Epithelial cell of prostate (primary cell): ENCODE results near the gene THSD4.

ENCODE experiments used
- DNase-seq: peaks from one replicate; pipeline ENCODE4 v3.0.0-alpha.2; 2011; ENCODE audit warnings: low read depth, low spot score
- H3K27ac ChIP-seq: fragments of 450-650 bp; 2 replicates; pipeline ENCODE4 v1.5.1; 2017; ENCODE audit warnings: mild to moderate bottlenecking

The THSD4 gene

DNA sequence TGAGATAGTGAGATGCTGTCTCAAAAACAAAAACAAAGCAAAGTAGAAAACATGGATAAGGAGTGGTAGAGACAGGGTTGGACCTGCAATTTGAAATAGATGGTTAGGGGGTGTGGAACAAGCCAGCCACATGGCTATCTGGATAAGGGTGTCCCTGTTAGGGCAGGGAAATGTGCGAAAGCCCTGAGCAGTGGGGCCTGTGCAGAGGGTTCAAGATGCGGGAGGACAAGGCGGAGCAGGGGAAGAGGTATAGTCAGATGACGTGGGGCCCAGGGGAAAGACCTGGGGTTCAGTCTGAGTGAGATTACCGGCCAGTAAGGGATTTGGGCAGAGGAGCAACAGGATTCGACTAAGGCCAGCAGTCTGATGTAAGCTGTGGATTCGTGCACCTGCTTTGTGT is 676.7 kb downstream of the THSD4 start:
- H3K27ac ChIP-seq = peak overlapping the region; percentile 95
- no peak for DNase-seq

DNA sequence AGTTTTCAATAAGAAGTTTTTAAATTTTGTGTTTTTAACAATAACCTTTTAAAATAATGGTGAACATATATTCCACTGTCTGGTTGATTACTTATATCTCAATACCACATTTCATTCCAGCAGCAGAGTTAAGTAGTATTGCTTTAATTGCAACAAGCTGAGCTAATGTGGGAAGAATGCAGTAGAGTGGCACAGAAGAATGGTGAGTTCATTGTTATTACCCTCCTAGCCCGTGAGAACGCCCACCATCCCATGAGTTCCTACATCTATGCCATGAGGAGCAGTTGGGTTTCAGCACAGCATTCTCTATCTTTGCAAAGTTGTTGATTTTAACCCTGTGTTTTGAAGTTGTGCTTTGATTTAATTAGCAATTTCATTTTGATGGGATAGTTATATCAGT is 677.2 kb downstream of the THSD4 start:
- peak; percentile 48 for DNase-seq
- peak overlapping the region; percentile 95 for H3K27ac ChIP-seq

DNA sequence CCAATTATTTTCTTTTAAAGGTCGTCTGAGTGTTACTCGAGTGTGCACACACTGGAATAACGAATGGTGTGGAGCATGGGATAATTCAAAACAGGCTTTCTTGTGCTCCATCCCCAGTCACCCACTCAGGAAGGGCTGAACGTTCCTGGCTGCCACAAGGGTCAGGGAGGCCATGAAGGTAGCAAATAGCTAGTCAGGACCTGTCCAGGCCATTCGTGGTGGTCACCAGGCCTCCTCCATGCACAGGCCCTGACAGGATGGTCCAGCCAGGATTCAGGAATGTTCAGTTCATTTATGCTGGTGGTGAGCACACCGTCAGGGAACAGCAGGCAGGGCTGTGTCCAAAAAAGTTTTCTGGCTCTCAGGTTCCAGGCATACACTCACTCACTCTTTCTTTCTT is 683.4 kb downstream of the THSD4 start:
- H3K27ac ChIP-seq = no peak overlapping the region
- no peak for DNase-seq

DNA sequence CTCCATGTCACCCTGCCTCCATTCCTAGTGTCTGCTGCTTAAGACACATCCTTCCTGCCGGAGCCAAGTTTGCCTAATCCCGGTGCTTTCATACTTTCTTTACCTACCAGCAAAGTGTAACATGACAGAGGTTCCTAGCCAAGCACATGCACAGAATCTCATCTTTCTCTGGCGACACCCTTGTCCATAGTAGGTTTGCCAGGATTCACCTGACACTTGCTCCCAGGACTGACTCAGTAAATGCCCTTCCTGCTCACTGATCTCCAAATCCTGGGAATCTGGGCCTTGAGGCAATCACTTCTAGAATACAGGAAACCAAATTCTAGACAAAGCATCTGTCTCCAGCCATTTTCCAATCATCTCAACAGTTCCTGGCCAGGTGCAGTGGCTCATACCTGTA is 684.9 kb downstream of the THSD4 start:
- DNase-seq = no peak
- no peak overlapping the region for H3K27ac ChIP-seq

DNA sequence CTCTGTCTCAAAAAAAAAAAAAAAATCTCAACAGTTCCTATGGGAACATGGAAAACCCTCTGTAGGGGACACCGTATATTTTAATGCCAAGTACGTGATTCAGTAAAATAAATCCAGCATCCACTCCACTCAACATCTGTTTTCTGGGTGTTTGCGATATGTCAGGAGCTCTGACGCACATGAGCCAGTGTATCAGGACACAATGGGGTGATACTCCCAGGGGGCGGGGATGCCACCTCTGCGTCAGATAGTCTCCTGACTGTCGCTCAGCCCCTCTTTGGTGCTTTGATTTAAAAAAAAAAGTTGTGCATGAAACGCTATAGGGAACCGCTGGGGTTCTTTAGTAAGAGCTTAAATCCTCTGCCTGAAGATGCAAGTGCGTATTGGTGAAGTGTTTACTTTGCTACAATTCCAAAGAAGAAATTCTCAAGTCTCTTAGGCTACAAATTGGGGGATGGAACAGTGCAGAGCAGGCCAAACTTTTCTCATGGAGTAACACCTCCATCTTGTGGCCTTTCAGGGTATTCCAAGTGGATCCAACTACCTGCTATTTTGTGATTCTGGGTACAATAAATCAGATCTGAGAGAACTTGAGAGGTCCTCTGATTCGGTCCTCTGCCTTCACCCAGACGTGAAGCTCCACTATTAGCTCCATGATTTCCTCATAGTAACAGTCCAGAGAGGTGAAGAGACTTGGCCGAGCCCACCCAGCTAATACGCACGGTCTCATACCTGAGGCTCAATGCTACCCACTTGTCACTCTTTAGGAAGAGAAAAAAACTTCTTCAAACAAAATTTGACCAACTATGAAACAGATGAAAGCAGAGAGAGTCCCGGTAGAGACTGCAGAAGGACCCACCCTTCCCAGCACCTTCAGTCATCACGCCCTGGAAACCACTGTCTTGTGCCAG is 685.8 kb downstream of the THSD4 start:
- no peak overlapping the region for H3K27ac ChIP-seq
- DNase-seq = no peak

DNA sequence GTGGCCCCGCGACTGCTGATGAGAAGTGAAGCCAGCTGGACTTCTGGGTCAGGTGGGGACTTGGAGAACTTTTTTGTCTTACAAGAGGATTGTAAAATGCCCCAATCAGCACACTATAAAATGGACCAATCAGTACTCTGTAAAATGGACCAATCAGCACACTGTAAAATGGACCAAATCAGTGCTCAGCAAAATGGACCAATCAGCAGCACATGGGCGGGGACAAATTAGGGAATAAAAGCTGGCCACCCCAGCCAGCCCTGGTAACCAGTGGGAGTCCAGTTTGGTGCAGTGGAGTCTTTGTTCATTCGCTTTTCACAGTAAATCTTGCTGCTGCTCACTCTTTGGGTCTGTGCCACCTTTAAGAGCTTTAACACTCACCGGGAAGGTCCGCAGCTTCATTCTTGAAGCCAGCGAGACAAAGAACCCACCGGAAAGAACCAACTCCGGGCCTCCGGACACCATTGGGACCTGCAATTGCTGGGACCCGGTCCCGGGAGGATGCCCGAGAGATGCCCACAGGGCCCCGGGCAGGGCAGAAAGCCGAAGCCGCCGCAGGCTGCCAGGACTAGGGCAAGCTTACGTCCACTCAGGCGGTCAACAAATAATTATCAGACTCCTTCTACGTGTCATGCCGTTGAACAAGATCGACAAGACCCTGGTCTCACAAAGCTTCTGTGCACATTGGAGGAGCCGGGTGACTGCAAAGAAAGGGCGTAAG is 686.8 kb downstream of the THSD4 start:
- H3K27ac ChIP-seq = no peak overlapping the region
- no peak for DNase-seq

DNA sequence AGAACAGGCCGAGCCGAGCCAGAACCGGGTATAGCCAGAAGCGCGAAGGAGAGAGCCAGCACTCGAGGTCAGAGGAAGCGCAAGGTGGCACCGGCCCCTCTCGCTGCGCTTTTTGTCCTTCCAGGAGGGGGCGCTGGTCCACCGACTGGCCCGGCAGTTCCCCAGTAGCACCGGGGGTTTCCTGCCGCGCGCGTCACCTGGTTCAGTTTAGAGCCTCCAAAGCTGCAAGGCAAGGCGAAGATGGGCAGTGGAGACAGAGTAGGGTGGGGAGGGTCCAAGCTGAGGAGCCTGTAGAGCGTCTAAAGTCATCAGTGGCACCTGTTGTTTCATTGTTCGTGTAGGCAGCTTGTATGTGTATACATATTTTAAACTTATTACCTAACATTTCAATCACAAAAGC is 687.5 kb downstream of the THSD4 start:
- H3K27ac ChIP-seq = no peak overlapping the region
- DNase-seq = no peak

DNA sequence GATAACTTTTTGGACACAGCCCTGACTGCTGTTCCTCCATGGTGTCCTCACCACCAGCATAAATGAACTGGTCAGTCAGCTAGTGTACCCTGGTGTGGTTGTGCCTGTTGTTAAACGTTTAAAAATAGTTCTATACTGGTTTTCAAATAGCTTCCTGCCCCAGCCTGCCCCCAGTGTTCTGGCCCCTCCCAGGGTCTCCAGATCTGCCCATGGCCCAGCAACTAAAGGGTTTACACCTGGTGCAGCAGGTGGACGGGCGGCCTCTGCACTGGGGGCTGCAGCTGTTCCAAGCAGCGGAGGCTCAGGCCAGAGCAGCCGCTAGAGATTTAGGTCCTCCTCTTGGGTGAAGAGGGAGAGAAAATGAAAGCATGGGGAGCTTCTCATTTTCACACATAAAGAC is 689.0 kb downstream of the THSD4 start:
- DNase-seq = no peak
- no peak overlapping the region for H3K27ac ChIP-seq

DNA sequence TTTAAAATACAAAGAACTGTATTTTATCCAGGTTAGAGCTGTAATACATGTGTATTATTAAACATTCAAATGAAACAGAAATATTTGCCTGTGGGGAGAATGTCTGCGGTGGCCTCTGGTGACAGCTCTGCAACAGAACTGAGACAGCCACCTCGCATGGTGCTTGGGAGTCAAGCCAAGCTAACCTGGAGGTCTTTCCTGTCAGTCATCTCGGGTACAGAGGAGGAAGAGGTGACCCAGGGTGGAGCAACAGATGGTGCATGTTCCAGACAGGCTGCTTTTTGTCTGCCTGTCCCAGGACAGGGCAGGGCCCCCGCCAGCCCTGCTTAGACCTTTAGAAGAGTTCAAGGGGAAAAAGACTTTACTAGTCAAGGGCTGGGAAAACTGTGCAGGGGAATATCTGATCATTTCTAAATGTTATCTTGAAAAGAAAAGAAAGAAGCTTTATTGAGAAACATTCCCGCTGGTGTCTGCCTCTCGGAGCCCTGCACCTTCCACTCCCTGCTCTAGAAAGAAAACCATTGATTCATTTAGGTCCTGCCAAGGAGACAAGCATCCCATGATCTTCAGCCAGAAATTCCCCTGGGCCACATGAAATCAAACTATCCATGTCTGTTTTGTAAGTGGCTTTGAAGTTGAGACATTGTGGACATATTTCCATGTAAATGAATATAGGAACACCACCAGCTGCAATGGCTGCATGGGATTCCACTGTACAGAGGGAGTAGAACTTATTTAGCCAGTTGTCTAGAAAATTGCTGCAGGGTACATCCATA is 689.6 kb downstream of the THSD4 start:
- no peak for DNase-seq
- H3K27ac ChIP-seq = no peak overlapping the region

DNA sequence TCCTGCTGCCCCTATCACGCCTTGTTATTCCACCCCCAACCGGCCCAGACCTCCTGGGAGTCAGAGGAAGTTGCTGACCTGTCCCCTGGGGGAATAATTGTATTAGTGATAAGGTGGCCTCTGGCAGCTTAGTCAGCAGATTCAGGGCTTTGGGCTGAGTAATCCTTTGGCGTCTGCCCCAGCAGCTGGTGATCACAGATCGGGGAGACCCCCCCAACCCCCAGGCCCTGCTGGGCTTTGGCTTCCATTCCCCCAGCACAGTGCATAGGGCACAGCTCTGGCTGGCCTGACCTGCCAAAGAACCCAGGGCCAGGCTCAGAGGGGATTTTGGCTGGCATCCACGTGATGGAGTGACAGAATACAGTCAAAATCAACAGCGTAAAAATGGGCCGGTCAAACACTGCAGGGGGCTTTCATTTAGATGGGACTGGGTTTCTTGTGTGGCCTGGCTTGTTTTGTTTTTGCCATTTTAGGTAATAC is 691.2 kb downstream of the THSD4 start:
- no peak overlapping the region for H3K27ac ChIP-seq
- DNase-seq = no peak

DNA sequence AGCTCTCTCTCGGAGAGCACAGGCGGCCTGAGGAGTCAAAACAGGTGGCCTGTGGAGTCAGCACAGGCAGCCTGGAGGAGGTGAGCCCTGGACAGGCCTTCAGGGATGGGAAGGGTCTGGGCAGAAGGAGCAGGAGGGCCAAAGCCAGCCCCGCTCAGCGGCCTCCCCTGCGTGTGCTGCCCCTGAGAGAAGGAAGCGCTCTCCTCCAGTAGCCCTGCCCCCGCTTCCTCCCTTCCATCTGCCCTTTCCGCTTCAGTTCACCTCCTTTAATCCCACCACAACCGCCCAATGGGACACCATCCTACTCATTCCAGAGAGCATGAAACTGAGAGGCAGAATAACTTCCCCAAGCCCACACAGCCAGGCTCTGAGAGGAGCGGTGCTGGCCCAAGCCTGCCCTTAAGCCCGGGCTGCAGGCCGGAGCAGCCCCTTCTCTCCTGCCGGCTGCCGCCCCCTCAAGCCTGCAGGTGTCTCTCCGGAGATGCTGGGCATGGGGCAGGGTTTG is 691.9 kb downstream of the THSD4 start:
- H3K27ac ChIP-seq = no peak overlapping the region
- DNase-seq = no peak

DNA sequence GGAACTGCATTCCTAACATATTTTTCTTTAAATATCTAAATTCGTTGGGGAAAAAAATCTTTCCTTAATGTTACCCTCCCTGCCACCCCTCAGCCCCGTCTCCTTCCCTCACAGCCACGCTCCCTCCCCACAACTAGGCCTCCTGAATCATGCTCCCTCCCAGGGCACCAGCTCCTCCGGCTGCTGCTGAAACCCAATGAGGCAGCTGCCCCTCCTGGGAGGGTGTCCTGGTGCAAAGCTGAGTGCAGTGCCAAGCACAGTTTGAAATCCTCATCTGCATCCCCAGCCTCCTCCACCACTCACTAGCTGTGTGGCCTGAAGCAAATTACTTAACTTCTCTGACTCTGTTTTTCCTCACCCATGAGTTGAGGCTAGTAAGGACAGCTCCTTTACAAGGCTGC is 692.4 kb downstream of the THSD4 start:
- H3K27ac ChIP-seq = no peak overlapping the region
- DNase-seq = no peak

DNA sequence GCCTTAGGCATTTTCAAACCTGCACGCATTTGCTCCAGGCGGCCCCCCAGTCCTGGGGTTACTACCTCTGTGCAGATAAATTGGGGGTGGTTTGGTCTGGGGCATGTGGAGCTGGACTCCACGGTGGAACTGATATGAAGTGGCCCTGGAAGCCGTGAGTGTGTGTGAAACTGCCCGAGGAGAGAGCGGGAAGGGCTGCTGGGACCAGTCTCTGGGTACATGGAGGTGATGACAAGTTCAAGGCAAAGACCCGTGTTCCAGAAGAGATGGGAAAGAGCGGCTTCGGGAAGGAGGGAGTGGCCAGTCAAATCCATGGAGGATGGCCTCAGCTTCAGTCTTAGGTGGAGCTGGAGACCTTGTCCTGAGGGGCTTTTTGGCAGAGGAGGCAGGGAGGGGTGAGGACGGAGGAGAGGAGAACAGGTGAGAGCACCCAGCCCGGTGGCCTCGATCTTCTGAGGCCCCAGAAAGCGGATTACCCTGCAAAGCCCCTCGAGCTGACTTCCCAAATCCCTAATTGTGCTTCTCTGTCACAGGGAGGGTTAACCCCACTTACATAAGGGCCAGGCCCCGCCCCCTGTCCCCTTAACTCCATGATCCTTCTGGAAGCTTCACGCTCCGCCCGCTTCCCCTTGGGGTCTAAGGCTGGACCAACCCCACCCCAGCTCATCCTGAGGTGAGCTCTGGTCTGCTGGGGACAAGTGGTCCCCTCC is 693.2 kb downstream of the THSD4 start:
- DNase-seq = no peak

DNA sequence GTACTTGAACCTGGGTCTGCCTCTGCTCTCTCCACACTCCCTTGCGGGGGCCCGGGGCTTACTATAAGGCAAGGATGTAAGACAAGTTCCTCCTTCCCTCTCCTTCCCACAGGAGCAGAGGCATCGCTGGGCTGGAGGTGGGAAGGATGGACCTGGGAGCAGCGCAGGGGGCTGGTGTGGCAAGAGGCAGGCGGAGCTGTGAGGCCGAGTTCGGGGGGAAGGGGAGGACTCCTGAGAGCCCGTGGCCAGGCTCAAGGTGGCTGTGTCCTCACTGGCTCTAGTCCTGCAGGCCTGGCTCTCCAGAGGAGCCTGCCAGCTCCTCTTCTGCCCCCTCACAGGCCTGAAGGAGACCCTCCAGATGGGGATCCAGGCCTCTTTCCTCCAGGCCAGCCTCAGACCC is 694.1 kb downstream of the THSD4 start:
- DNase-seq = no peak
- H3K27ac ChIP-seq = no peak overlapping the region

More for the DNA sequence above, 693.2 kb downstream of the THSD4 start:
- H3K27ac ChIP-seq = no peak overlapping the region

DNA sequence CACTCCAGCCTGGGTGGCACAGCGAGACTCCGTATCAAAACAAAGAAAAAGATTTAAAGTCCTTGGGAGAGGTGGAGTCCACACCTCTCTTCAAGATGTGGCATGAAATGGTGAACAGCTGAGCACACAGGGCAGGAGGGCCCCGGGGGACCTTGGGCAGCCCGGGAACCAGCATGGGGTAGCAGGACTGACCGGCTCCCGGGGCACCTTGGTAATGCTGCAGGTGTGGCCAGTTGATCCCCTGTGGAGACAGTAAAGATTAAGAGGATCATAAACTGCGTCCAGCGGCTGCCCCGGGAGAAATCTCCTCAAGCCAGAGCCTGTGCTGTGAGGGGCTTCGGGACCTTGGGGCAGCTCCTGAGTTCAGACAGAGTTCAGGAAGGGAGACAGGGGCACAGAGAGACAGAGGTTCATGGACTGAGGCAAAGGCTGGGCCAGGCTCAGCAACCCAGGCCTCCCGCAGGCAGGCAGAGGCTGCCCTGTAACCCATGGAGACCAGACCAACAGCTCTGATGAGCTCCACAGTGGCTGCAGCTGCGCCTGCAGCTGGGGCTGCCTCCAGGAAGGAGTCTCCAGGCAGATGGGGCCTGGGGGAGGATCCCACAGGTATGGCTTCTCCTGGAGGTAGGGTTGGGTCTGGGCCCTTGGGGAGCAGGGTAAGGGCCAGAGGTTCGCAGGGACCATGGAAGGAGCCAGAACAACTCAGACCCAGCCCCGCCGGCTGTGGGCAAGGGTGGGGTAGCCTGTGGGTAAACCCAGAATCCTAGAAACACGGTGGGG is 695.2 kb downstream of the THSD4 start, which contains the start of gene NR2E3:
Gene NR2E3, plus strand, starts transcription at position 299 of the 780 bp plus-strand sequence. Its CDS starts 190 bp downstream, at position 489.
- no peak for DNase-seq
- H3K27ac ChIP-seq = no peak within 1 kb of the TSS

DNA sequence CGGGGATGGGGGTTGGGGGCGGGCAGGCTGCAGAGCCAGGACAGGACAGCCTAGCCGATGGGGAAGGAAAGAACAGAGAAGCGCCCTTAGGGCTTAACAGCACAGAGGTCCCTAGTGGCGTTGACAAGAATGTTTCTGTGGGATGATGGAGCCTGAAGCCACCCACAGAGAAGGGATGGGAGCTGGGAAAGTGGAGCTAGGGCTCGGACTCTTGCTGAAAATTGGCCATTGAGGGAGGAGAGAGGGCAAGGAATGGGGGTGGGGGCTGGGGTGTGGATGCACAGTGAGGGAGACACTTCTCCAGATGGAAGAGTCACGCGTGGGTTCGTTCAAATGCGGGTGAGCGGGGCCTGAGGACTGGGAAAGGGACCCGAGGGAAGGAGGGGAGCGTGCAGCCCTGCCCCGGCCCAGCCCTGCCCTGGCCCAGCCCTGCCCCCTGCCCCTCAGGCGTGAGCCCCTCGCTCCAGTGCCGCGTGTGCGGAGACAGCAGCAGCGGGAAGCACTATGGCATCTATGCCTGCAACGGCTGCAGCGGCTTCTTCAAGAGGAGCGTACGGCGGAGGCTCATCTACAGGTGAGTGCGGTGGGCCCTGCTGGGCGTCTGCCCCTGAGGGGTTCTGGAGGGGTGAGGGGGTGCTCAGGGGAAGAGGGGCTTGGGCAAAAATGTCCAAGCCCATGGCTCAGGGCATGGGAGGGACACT is 695.9 kb downstream of the THSD4 start:
- H3K27ac ChIP-seq = no peak overlapping the region
- no peak for DNase-seq

DNA sequence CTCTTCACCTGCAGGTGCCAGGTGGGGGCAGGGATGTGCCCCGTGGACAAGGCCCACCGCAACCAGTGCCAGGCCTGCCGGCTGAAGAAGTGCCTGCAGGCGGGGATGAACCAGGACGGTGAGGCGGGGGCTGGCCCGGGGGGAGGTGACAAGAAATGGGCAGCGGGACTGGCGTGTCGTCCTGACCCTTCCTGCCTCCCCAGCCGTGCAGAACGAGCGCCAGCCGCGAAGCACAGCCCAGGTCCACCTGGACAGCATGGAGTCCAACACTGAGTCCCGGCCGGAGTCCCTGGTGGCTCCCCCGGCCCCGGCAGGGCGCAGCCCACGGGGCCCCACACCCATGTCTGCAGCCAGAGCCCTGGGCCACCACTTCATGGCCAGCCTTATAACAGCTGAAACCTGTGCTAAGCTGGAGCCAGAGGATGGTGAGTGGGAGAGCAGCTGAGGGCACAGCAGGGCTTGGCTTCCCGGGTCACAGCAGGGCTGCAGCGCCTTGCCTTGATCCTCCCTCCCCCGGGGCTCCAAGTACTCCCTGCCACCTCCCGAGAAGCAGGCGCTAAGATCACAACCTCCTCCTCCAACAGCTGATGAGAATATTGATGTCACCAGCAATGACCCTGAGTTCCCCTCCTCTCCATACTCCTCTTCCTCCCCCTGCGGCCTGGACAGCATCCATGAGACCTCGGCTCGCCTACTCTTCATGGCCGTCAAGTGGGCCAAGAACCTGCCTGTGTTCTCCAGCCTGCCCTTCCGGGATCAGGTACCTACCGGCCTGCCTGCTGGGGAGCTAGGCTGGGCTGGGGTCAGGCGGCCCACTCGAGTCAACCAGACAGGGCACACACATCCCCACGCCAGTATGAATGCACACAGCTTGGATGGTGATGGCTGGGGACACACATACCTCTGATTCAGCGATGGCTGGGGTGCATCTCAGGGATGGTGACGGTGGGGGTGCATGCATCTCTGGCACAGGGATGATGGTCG is 696.8 kb downstream of the THSD4 start:
- H3K27ac ChIP-seq = no peak overlapping the region
- DNase-seq = no peak
